WI38 (cell line): ENCODE measurements around the gene KCNC4.

Experiments used
- H3K4me3 ChIP-seq: 2 replicates; pipeline ENCODE4 v1.5.1; 2011; ENCODE audit warnings: low read depth, mild to moderate bottlenecking, control low read depth, low read length
- CTCF ChIP-seq: IDR thresholded peaks from 2 replicates; pipeline ENCODE4 v1.5.1; 2012; ENCODE audit warnings: low read depth, mild to moderate bottlenecking, control low read depth, low read length

The KCNC4 gene

DNA sequence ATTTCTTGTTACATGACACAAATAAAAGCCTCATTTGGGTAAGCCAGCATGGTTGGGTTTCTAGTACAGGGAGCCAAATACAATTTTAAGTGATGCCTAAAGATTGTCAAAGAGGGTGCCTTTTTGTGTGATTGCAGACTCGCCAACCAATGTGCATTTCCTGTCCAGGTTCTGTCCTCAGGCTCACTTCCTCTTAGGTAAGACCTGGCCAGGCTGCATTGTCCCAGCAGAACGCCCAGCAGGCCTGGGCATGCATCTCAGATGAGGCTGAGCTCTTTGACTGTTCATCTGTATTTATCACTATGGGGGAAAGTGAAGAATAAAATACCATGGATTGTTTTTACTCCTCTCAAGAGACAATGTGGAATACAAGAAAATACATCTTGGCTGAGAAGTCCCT, 49.7 kb downstream of the KCNC4 start:
- H3K4me3 ChIP-seq, result no peak overlapping the region
- TF ChIP-seq CTCF, result no peak
